Calu3 (cell line): ENCODE results near the gene TMEM127. TPM values are rescaled to one million over a fixed set of nuclear protein-coding genes. Genes with fewer than 3 reads are reported as not detected.

Experiments used
- BruUV-seq: library from RNA; stranded (reverse); fragments of 400-500 nt; replicated peaks from 2 replicates; lab custom pipeline; 2021; lab: Mats Ljungman, UMichigan
- CTCF ChIA-PET: fragments of 300-600 bp; sonication (Branson Sonifier 250); formaldehyde crosslinking; loops from one replicate; lab custom pipeline; 2022; ENCODE audit warnings: antibody characterized with exemption; lab: Charles Lee
- DNase-seq: peaks from one replicate; pipeline ENCODE4 v3.0.0; 2022
- H3K27ac Mint-ChIP-seq: one replicate; pipeline ENCODE4 v1.8.0; 2022; ENCODE audit warnings: mixed read lengths; ENCODE audit not compliant: unreplicated experiment
- H3K27me3 Mint-ChIP-seq: one replicate; pipeline ENCODE4 v1.8.0; 2022; ENCODE audit warnings: mixed read lengths; ENCODE audit not compliant: unreplicated experiment
- H3K36me3 Mint-ChIP-seq: one replicate; pipeline ENCODE4 v1.8.0; 2022; ENCODE audit warnings: mild to moderate bottlenecking, moderate library complexity, mixed read lengths; ENCODE audit not compliant: insufficient read depth, unreplicated experiment
- H3K4me1 Mint-ChIP-seq: one replicate; pipeline ENCODE4 v1.8.0; 2022; ENCODE audit warnings: mild to moderate bottlenecking, low read depth, mixed read lengths; ENCODE audit not compliant: unreplicated experiment
- H3K4me3 Mint-ChIP-seq: one replicate; pipeline ENCODE4 v1.8.0; 2022; ENCODE audit warnings: mild to moderate bottlenecking, low read depth, moderate library complexity, mixed read lengths; ENCODE audit not compliant: unreplicated experiment
- H3K9me3 Mint-ChIP-seq: one replicate; pipeline ENCODE4 v1.8.0; 2022; ENCODE audit warnings: low read depth, mixed read lengths; ENCODE audit not compliant: unreplicated experiment
- CTCF ChIP-seq: fragments of 200-600 bp; IDR thresholded peaks from one replicate; pipeline ENCODE4 v1.8.0; 2022; ENCODE audit warnings: antibody characterized with exemption; ENCODE audit not compliant: unreplicated experiment
- intact Hi-C: fragments of 100-400 bp; cut with micrococcal nuclease; formaldehyde crosslinking; loops from one replicate; pipeline ENCODE4 v1.10.0; 2022; ENCODE audit not compliant: unreplicated experiment
- total RNA-seq: library from RNA; stranded (reverse); gene quantifications from 2 replicates; pipeline ENCODE4 v1.2.3, GENCODE V29; 2022

TMEM127 gene
- total RNA-seq, 1 experiment from 2014 or later = 50.7 TPM

DNA sequence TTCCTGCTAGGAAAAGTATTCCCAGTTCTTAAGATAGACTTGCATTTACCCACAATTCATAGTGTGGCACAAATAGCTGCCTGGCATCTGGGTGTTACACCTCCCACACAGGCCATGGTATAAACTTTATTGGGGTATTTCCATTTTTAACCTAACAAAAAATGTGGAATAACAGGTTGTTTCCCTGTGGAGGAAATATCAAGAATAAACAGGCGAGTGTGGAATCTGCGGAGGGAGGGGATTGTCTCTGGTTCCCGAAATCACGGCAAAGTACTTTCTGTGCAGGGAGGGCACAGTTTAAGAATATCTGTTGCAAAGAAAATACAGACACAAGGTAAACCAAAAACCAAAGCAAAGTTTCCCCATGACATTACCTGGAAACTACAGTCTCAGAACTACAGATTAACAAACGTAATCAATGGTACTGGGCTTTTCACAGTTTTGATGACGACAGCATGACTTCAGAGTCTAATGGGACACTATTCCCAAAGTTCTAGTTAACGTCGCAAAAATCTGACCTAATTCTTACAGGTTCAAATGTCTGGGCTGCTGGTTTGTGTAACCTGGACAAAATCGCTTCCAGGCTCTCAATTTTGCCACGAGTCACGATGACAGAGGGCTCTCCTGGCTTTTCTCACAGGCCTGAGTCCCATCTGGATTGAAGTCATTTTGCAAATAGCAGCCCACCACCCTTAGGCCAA is 58.6 kb downstream of the TMEM127 start:
- Mint-ChIP-seq H3K27ac (peak overlapping the region; percentile 81), H3K36me3 (peaks cover 42% of the 10 kb centered on the region), H3K27me3 (no peaks in the 10 kb centered on the region), H3K9me3 (no peaks in the 10 kb centered on the region), H3K4me3 (peak overlapping the region; percentile 90), H3K4me1 (peaks cover 28% of the 10 kb centered on the region)
- DNase-seq = no peak
- no peak for TF ChIP-seq CTCF
- intact Hi-C loops = no loop called here
- CTCF ChIA-PET = interaction anchor here (0.5 to 0.8 kb wide), 2 partner anchors 109 to 374 kb away, joined by 3 read pairs; no protein-coding TSS in a partner anchor
- BruUV-seq = TSS peak; percentile 58

GRCh38 chr2:96205888-96206287 is 59.9 kb downstream of the TMEM127 start:
- Mint-ChIP-seq H3K27me3 (no peaks in the 10 kb centered on the region), H3K27ac (no peak overlapping the region), H3K36me3 (peaks cover 42% of the 10 kb centered on the region), H3K4me3 (peak overlapping the region; percentile 62), H3K9me3 (no peaks in the 10 kb centered on the region), H3K4me1 (peaks cover 28% of the 10 kb centered on the region)
- DNase-seq = no peak
- intact Hi-C loops = no loop called here
- TF ChIP-seq CTCF = no peak
- BruUV-seq = no TSS peak
- CTCF ChIA-PET = no interaction called here

- DNase-seq = no peak
These were observed 60.8 kb downstream of the TMEM127 start for GRCh38 chr2:96204836-96205624.

More at GRCh38 chr2:96204836-96205624, 60.8 kb downstream of the TMEM127 start:
- no TSS peak for BruUV-seq
- H3K27ac Mint-ChIP-seq = no peak overlapping the region
- peak overlapping the region; percentile 62 for H3K4me3 Mint-ChIP-seq
- H3K36me3 Mint-ChIP-seq = peaks cover 42% of the 10 kb centered on the region
- TF ChIP-seq CTCF = no peak
- H3K9me3 Mint-ChIP-seq = no peaks in the 10 kb centered on the region
- H3K27me3 Mint-ChIP-seq = no peaks in the 10 kb centered on the region
- CTCF ChIA-PET = interaction anchor here (0.7 kb wide), 1 partner anchor 25 kb away, joined by 3 read pairs; no protein-coding TSS in a partner anchor
- intact Hi-C loops = no loop called here
- peaks cover 28% of the 10 kb centered on the region for H3K4me1 Mint-ChIP-seq
